H9 (cell line): ENCODE results near the gene NUDT8. TPM values are rescaled to one million over a fixed set of nuclear protein-coding genes. Genes with fewer than 3 reads are reported as not detected.
A peak's percentile ranks its signal among the peaks of the same experiment; 100 is the strongest.

Experiments
- DNase-seq: peaks from one replicate; pipeline ENCODE4 v3.0.0-alpha.2; 2017
- H2AFZ ChIP-seq: one replicate; pipeline ENCODE4 v1.6.1; 2013; ENCODE audit warnings: mild to moderate bottlenecking, low read length, control low read depth, moderate library complexity
- H2AK5ac ChIP-seq: 2 replicates; pipeline ENCODE4 v1.6.1; 2013; ENCODE audit warnings: low read length, control low read depth, mixed read lengths; ENCODE audit not compliant: insufficient read length
- H2BK120ac ChIP-seq: one replicate; pipeline ENCODE4 v1.6.1; 2013; ENCODE audit warnings: low read depth, mild to moderate bottlenecking, low read length, control low read depth, inconsistent platforms; ENCODE audit not compliant: poor library complexity, severe bottlenecking
- H2BK12ac ChIP-seq: 2 replicates; pipeline ENCODE4 v1.6.1; 2013; ENCODE audit warnings: low read length, control low read depth, mixed read lengths, low read depth; ENCODE audit not compliant: insufficient read length
- H2BK15ac ChIP-seq: 2 replicates; pipeline ENCODE4 v1.6.1; 2013; ENCODE audit warnings: low read depth, low read length, control low read depth
- H2BK20ac ChIP-seq: one replicate; pipeline ENCODE4 v1.6.1; 2013; ENCODE audit warnings: low read depth, mild to moderate bottlenecking, low read length, control low read depth, inconsistent platforms; ENCODE audit not compliant: poor library complexity, severe bottlenecking
- H2BK5ac ChIP-seq: 2 replicates; pipeline ENCODE4 v1.6.1; 2013; ENCODE audit warnings: low read length, control low read depth, mixed read lengths; ENCODE audit not compliant: insufficient read length
- H3K14ac ChIP-seq: 2 replicates; pipeline ENCODE4 v1.6.1; 2013; ENCODE audit warnings: low read length, control low read depth; ENCODE audit not compliant: insufficient read depth
- H3K18ac ChIP-seq: 2 replicates; pipeline ENCODE4 v1.6.1; 2013; ENCODE audit warnings: low read depth, mild to moderate bottlenecking, mixed read lengths, low read length, control low read depth; ENCODE audit not compliant: insufficient read length
- H3K23ac ChIP-seq: 2 replicates; pipeline ENCODE4 v1.6.1; 2013; ENCODE audit warnings: low read length, control low read depth, mixed read lengths, low read depth; ENCODE audit not compliant: insufficient read length
- H3K23me2 ChIP-seq: 2 replicates; pipeline ENCODE4 v1.6.1; 2013; ENCODE audit warnings: low read depth, mild to moderate bottlenecking, mixed read lengths, low read length, control low read depth; ENCODE audit not compliant: insufficient read length, poor library complexity, severe bottlenecking
- H3K27ac ChIP-seq: 2 replicates; pipeline ENCODE4 v1.5.1; 2013; ENCODE audit warnings: low read length, control low read depth, mixed read lengths, low read depth; ENCODE audit not compliant: insufficient read length
- H3K27me3 ChIP-seq: 2 replicates; pipeline ENCODE4 v1.6.1; 2013; ENCODE audit warnings: low read length, control low read depth, inconsistent platforms; ENCODE audit not compliant: insufficient read depth
- H3K4ac ChIP-seq: 2 replicates; pipeline ENCODE4 v1.6.1; 2013; ENCODE audit warnings: low read depth, mild to moderate bottlenecking, control low read depth, inconsistent platforms, low read length, moderate library complexity
- H3K4me1 ChIP-seq: 2 replicates; pipeline ENCODE4 v1.6.1; 2013; ENCODE audit warnings: low read length, control low read depth, inconsistent platforms; ENCODE audit not compliant: insufficient read depth
- H3K4me2 ChIP-seq: 2 replicates; pipeline ENCODE4 v1.6.1; 2013; ENCODE audit warnings: low read length, control low read depth, mixed read lengths; ENCODE audit not compliant: insufficient read length, insufficient read depth
- H3K56ac ChIP-seq: 2 replicates; pipeline ENCODE4 v1.6.1; 2013; ENCODE audit warnings: low read depth, mild to moderate bottlenecking, mixed read lengths, low read length, control low read depth; ENCODE audit not compliant: insufficient read length
- H3K79me1 ChIP-seq: 2 replicates; pipeline ENCODE4 v1.6.1; 2013; ENCODE audit warnings: low read depth, mild to moderate bottlenecking, moderate library complexity, low read length, control low read depth, inconsistent platforms; ENCODE audit not compliant: insufficient read depth, poor library complexity, severe bottlenecking
- H3K79me2 ChIP-seq: 2 replicates; pipeline ENCODE4 v1.6.1; 2013; ENCODE audit warnings: low read length, control low read depth, inconsistent platforms; ENCODE audit not compliant: insufficient read depth
- H3K9ac ChIP-seq: 2 replicates; pipeline ENCODE4 v1.6.1; 2013; ENCODE audit warnings: low read length, control low read depth, mixed read lengths; ENCODE audit not compliant: insufficient read length; ENCODE audit errors: extremely low read depth
- H3K9me3 ChIP-seq: one replicate; pipeline ENCODE4 v1.6.1; 2013; ENCODE audit warnings: low read depth, low read length, inconsistent platforms; ENCODE audit not compliant: control insufficient read depth
- H3T11ph ChIP-seq: one replicate; pipeline ENCODE4 v1.6.1; 2013; ENCODE audit warnings: mild to moderate bottlenecking, low read length, control low read depth, inconsistent platforms
- H4K20me1 ChIP-seq: one replicate; pipeline ENCODE4 v1.6.1; 2013; ENCODE audit not compliant: control insufficient read depth, insufficient read length, insufficient read depth
- H4K5ac ChIP-seq: 2 replicates; pipeline ENCODE4 v1.6.1; 2013; ENCODE audit warnings: low read depth, mild to moderate bottlenecking, mixed read lengths, low read length, control low read depth; ENCODE audit not compliant: insufficient read length
- H4K8ac ChIP-seq: replicated peaks from 2 replicates; pipeline ENCODE4 v1.6.1; 2013; ENCODE audit warnings: low read length, control low read depth, mixed read lengths, low read depth; ENCODE audit not compliant: insufficient read length
- H4K91ac ChIP-seq: 2 replicates; pipeline ENCODE4 v1.6.1; 2013; ENCODE audit warnings: low read depth, mild to moderate bottlenecking, moderate library complexity, mixed read lengths, low read length, control low read depth; ENCODE audit not compliant: insufficient read length
- H3K27ac Mint-ChIP-seq, 3 experiments: 2 replicates in 2 of 3; 3 replicates in 1 of 3; pipeline ENCODE4 v1.8.0; 2020 to 2021; ENCODE audit warnings: mixed read lengths in 3 of 3, mild to moderate bottlenecking in 1 of 3, moderate library complexity in 1 of 3
- H3K27me3 Mint-ChIP-seq: 2 replicates; pipeline ENCODE4 v1.8.0; 2021; ENCODE audit warnings: low read depth, mild to moderate bottlenecking, moderate library complexity, mixed read lengths
- H3K36me3 Mint-ChIP-seq, 3 experiments: 2 replicates in 2 of 3; 3 replicates in 1 of 3; pipeline ENCODE4 v1.8.0; 2020 to 2021; ENCODE audit warnings: low read depth in 3 of 3, mixed read lengths in 3 of 3; ENCODE audit not compliant: insufficient read depth in 1 of 3
- H3K4me1 Mint-ChIP-seq, 2 experiments: 2 replicates each; pipeline ENCODE4 v1.8.0; 2020; ENCODE audit warnings: mixed read lengths in 2 of 2
- H3K4me3 Mint-ChIP-seq, 2 experiments: 2 replicates in 1 of 2; 3 replicates in 1 of 2; pipeline ENCODE4 v1.8.0; 2020 to 2021; ENCODE audit warnings: mild to moderate bottlenecking in 2 of 2, mixed read lengths in 2 of 2, moderate library complexity in 1 of 2
- H3K9me3 Mint-ChIP-seq, 2 experiments: 2 replicates in 1 of 2; 3 replicates in 1 of 2; pipeline ENCODE4 v1.8.0; 2020; ENCODE audit warnings: mild to moderate bottlenecking in 2 of 2, mixed read lengths in 2 of 2, moderate library complexity in 1 of 2
- CTCF ChIP-seq: fragments of 200-600 bp; sonication (generic); conservative IDR thresholded peaks from 3 replicates; pipeline ENCODE4 v1.8.0; 2021; ENCODE audit warnings: antibody characterized with exemption, mild to moderate bottlenecking
- WGBS: extraction: QIAGEN DNeasy Blood & Tissue Kit; methylation state at CpG from one replicate; pipeline ENCODE4 v1.1.7; 2013; ENCODE audit warnings: missing lambda C conversion rate, low lambda C conversion rate, mixed read lengths; ENCODE audit not compliant: insufficient read length; ENCODE audit errors: extremely low coverage; 5-methylcytosine and 5-hydroxymethylcytosine counted together
- total RNA-seq: library from RNA; stranded (reverse); gene quantifications from 2 replicates; pipeline ENCODE4 v1.2.1, GENCODE V29; 2021

Gene NUDT8
- total RNA-seq, 1 experiment from 2014 or later: 6.5 TPM

GRCh38 chr11:67648796-67649613 is 19.3 kb upstream of the NUDT8 start:
- H3T11ph ChIP-seq: no peak overlapping the region
- no peaks in the 10 kb centered on the region for H4K20me1 ChIP-seq
- H3K56ac ChIP-seq: no peak overlapping the region
- H3K4me3 Mint-ChIP-seq: peak overlapping the region in 1 of 2 experiments; percentile 20; a peak in 1 of 5 replicates
- H2AFZ ChIP-seq: no peak overlapping the region
- H3K18ac ChIP-seq: no peak overlapping the region
- peaks cover 23% of the 10 kb centered on the region for H3K27me3 Mint-ChIP-seq
- H2BK15ac ChIP-seq: no peak overlapping the region
- no peak overlapping the region for H2AK5ac ChIP-seq
- H3K79me1 ChIP-seq: no peaks in the 10 kb centered on the region
- no peaks in the 10 kb centered on the region for H3K23me2 ChIP-seq
- H3K27ac Mint-ChIP-seq: peak overlapping the region in 1 of 3 experiments; percentile 41; a peak in 1 of 7 replicates
- no peak overlapping the region for H4K91ac ChIP-seq
- H2BK20ac ChIP-seq: no peak overlapping the region
- no peak overlapping the region for H2BK120ac ChIP-seq
- TF ChIP-seq CTCF: no peak
- H3K4me1 ChIP-seq: no peaks in the 10 kb centered on the region
- H3K4ac ChIP-seq: no peak overlapping the region
- peaks cover 0 to 3% of the 10 kb centered on the region in 2 experiments; a peak in 3 of 5 replicates for H3K9me3 Mint-ChIP-seq
- DNase-seq: no peak
- H3K23ac ChIP-seq: no peak overlapping the region
- no peak overlapping the region for H2BK12ac ChIP-seq
- H4K5ac ChIP-seq: peak overlapping the region; percentile 1
- H3K27ac ChIP-seq: no peak overlapping the region
- H3K27me3 ChIP-seq: no peaks in the 10 kb centered on the region
- H3K4me1 Mint-ChIP-seq: peaks cover 8 to 14% of the 10 kb centered on the region in 2 experiments
- WGBS: no CpG with 5 or more reads among the region's 12 CpGs
- H3K14ac ChIP-seq: no peak overlapping the region
- no peak overlapping the region for H3K4me2 ChIP-seq
- H3K79me2 ChIP-seq: no peaks in the 10 kb centered on the region
- H4K8ac ChIP-seq: no peak overlapping the region
- no peak overlapping the region for H3K9ac ChIP-seq
- no peak overlapping the region for H2BK5ac ChIP-seq
- no peaks in the 10 kb centered on the region; a peak in 1 of 7 replicates for H3K36me3 Mint-ChIP-seq
- H3K9me3 ChIP-seq: no peaks in the 10 kb centered on the region
